ENCODE measurements around the gene MOG.

DNA sequence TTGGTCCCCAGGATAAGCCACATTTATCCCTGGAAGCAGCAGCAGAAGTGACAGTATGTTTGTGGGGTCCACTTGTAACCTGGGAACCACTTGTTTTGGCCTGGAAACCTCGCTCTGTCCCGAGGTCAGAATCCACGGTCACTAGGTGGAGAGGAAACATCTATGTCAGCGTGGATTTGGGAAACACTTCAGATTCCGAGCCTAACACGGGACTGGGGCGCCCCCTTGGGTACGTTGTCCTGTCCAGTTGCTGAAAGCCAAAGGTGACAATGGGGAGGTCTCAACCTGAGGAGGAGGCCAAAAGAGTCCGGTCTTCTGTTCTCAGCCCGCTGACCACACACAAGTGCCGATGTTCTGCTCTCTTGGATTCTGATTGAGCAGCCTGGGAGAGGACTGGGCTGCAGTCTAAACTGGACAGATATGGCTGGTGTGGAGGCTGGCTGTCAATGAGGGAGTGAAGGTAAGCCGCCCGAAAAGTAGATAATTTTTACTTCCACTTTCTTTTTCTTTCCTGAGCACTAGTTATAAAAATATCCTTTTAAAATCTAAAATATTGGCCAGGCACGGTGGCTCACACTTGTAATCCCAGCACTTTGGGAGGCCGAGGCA, 28.9 kb downstream of the MOG start:
- TF ChIP-seq CTCF (IDR thresholded peaks at IDR 0.05; ENCODE audit: low read depth, low read length) (no peak), POLR2A (IDR thresholded peaks at IDR 0.05; ENCODE audit: extremely low read depth, insufficient read length) (no peak)
- TF ChIP-seq, protein P1, sequence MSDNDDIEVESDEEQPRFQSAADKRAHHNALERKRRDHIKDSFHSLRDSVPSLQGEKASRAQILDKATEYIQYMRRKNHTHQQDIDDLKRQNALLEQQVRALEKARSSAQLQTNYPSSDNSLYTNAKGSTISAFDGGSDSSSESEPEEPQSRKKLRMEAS (IDR thresholded peaks at IDR 0.05; ENCODE audit: low read depth, low read length): no peak
